Testis (tissue), 2 donors: Measurements from ENCODE around the gene EMC9.

Source experiments
- POLR2A ChIP-seq: fragments of 450-650 bp; IDR thresholded peaks from one replicate; pipeline ENCODE4 v1.6.1; 2017; ENCODE audit warnings: antibody characterized with exemption, mild to moderate bottlenecking, moderate library complexity
- TF ChIP-seq, protein P1 (sequence below), 3 experiments: fragments of 450-650 bp in 2 of 3; fragments of 200-600 bp in 1 of 3; sonication (generic) in 1 of 3; IDR thresholded peaks; one replicate each; pipeline ENCODE4 v1.5.1; 2016 to 2019; ENCODE audit warnings: antibody characterized with exemption in 3 of 3, mild to moderate bottlenecking in 2 of 3, moderate library complexity in 1 of 3

DNA sequence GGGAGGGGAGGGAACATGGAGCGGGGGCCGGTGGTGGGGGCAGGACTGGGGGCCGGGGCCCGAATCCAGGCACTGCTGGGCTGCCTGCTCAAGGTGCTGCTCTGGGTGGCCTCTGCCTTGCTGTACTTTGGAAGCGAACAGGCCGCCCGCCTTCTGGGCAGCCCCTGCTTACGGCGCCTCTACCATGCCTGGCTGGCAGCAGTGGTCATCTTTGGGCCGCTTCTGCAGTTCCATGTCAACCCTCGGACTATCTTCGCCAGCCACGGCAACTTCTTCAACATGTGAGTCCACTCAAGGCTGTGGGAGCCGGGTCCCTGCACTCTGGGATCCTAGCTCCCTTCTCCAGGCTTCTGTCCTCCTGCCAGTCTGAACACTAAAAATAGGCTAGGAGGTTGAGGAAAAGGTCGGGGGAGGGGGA lies 9.8 kb downstream of the EMC9 start:
- no peak for TF ChIP-seq POLR2A
- TF ChIP-seq, protein P1, sequence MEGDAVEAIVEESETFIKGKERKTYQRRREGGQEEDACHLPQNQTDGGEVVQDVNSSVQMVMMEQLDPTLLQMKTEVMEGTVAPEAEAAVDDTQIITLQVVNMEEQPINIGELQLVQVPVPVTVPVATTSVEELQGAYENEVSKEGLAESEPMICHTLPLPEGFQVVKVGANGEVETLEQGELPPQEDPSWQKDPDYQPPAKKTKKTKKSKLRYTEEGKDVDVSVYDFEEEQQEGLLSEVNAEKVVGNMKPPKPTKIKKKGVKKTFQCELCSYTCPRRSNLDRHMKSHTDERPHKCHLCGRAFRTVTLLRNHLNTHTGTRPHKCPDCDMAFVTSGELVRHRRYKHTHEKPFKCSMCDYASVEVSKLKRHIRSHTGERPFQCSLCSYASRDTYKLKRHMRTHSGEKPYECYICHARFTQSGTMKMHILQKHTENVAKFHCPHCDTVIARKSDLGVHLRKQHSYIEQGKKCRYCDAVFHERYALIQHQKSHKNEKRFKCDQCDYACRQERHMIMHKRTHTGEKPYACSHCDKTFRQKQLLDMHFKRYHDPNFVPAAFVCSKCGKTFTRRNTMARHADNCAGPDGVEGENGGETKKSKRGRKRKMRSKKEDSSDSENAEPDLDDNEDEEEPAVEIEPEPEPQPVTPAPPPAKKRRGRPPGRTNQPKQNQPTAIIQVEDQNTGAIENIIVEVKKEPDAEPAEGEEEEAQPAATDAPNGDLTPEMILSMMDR (IDR thresholded peaks at IDR 0.05): no peak
